ENCODE results near the gene WDPCP. TPM values are rescaled to one million over a fixed set of nuclear protein-coding genes. Genes with fewer than 3 reads are reported as not detected.

The WDPCP gene
- total and polyA plus RNA-seq, 10 of the 15 experiments (the other 5 are each of a cell fraction or from before 2014, with no cell fraction given): 2.1 to 7.9 (median 4.6) TPM

DNA sequence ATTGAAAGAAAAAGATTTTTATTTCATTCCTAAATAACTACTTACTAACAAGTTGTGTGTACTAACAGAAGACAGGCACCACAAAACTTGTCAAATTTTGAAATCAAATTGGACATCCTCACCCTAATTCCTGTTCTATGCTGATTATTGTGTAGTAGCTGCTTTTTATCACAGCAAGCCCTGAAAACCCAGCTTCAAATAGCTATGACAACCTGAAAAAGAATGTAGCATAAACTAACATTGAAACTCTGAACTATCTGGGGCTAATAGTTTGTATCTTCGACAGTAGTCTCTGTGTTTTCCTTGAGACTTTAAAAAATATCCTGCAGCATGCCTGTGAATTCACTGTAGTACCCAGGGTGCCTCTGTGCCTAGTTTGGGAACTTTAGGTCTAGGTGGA lies 122.6 kb downstream of the WDPCP start:
- ChIA-PET RAD21 (ENCODE audit: unreplicated experiment) (no interaction called here), CTCF (no interaction called here), SMC1A (ENCODE audit: uncharacterized antibody, unreplicated experiment) (interaction anchor here (0.6 to 0.7 kb wide), 2 partner anchors 18 to 342 kb away, joined by 3 read pairs; no protein-coding TSS in a partner anchor), POLR2A (no interaction called here)
- Histone ChIP-seq H2AFZ (ENCODE audit: control insufficient read depth, low read depth, low read length) (no peak overlapping the region), H3K4me1 (ENCODE audit: control insufficient read depth, insufficient read depth, low read length) (no peaks in the 10 kb centered on the region), H4K20me1 (ENCODE audit: control insufficient read depth, insufficient read depth) (no peaks in the 10 kb centered on the region), H3K27ac (ENCODE audit: control insufficient read depth, insufficient read depth) (no peak overlapping the region), H3K9me3 (replicated peaks; ENCODE audit: control insufficient read depth, insufficient read depth, low read length) (peaks cover 1% of the 10 kb centered on the region; the same call in 1 of the 3 replicates), H3K9ac (ENCODE audit: control insufficient read depth, insufficient read depth, low read length) (no peak overlapping the region), H3K27me3 (replicated peaks in 1 of 2; ENCODE audit: control insufficient read depth in 2 of 2, insufficient read depth in 2 of 2, low read length in 1 of 2) (no peaks in the 10 kb centered on the region), H3K36me3 (ENCODE audit: control insufficient read depth in 2 of 2, insufficient read depth in 2 of 2, low read length in 1 of 2) (no peaks in the 10 kb centered on the region), H3K79me2 (ENCODE audit: control insufficient read depth, insufficient read depth, low read length) (no peaks in the 10 kb centered on the region), H3K4me3 (no peak overlapping the region), H3K4me2 (ENCODE audit: control insufficient read depth, insufficient read depth) (no peak overlapping the region)
- intact Hi-C loops (cut with micrococcal nuclease; ENCODE audit: unreplicated experiment): no loop called here
- ATAC-seq: no peak
- TF ChIP-seq EZH2 (IDR thresholded peaks at IDR 0.05; ENCODE audit: borderline replicate concordance, control insufficient read depth, low read depth, low read length) (no peak), IKZF2 (IDR thresholded peaks at IDR 0.05) (no peak), CBFB (IDR thresholded peaks at IDR 0.05; ENCODE audit: low read depth) (no peak)
- no TSS peak for BruUV-seq (replicated peaks)
- FAIRE-seq: no peak
- DNase-seq (ENCODE audit: low read depth, low spot score): no peak
- in situ Hi-C loops (cut with MboI): no loop called here
- WGBS (ENCODE audit: insufficient coverage, insufficient replicate concordance, low lambda C conversion rate, missing lambda C conversion rate): 90% methylated on average over 1 of the region's 1 CpG

DNA sequence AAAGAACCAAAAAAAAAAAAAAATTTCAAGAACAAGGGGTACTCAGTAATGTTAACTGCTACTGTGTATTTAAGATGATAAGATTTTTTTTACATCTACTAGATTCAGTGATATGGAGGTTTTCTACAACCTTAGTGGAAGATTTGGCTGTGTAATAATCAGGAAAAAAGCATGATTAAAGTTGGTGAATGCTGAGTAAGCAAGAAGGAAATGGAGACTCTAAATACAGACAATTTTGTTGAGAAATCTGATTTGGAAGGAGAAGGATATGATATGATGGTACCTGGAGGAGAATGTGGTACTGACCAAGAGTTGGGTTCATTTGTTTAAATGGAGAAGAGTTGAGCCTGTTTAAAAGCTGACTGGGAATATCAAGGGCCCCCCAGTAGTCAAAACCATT lies 125.1 kb downstream of the WDPCP start:
- no peaks in the 10 kb centered on the region for H3K79me2 ChIP-seq (ENCODE audit: control insufficient read depth, insufficient read depth, low read length)
- no peaks in the 10 kb centered on the region; a peak in 1 of 4 replicates for H3K36me3 ChIP-seq (ENCODE audit: control insufficient read depth in 2 of 2, insufficient read depth in 2 of 2, low read length in 1 of 2)
- H3K4me3 ChIP-seq: no peak overlapping the region
- H3K27me3 ChIP-seq (replicated peaks in 1 of 2; ENCODE audit: control insufficient read depth in 2 of 2, insufficient read depth in 2 of 2, low read length in 1 of 2): no peaks in the 10 kb centered on the region
- POLR2A ChIA-PET: no interaction called here
- FAIRE-seq (no peak), ATAC-seq (no peak), DNase-seq (ENCODE audit: low read depth, low spot score) (no peak)
- CTCF ChIA-PET: interaction anchor here (1.6 kb wide), 1 partner anchor 24 kb away, joined by 6 read pairs; no protein-coding TSS in a partner anchor
- BruUV-seq (replicated peaks): no TSS peak
- intact Hi-C loops (cut with micrococcal nuclease; ENCODE audit: unreplicated experiment): no loop called here
- no peaks in the 10 kb centered on the region for H3K4me1 ChIP-seq (ENCODE audit: control insufficient read depth, insufficient read depth, low read length)
- no peak overlapping the region for H3K4me2 ChIP-seq (ENCODE audit: control insufficient read depth, insufficient read depth)
- H4K20me1 ChIP-seq (ENCODE audit: control insufficient read depth, insufficient read depth): no peaks in the 10 kb centered on the region
- in situ Hi-C loops (cut with MboI): no loop called here
- RAD21 ChIA-PET (ENCODE audit: unreplicated experiment): no interaction called here
- TF ChIP-seq IKZF1 (conservative IDR thresholded peaks at IDR 0.05) (no peak), RB1 (IDR thresholded peaks at IDR 0.05; ENCODE audit: borderline replicate concordance) (no peak), ZBTB11 (CRISPR knock-in tag; IDR thresholded peaks at IDR 0.05) (no peak), KAT2A (conservative IDR thresholded peaks at IDR 0.05; ENCODE audit: control insufficient read depth, low read depth, low read length) (no peak), BMI1 (IDR thresholded peaks at IDR 0.05; ENCODE audit: borderline replicate concordance) (no peak)
- TF ChIP-seq, protein P1, sequence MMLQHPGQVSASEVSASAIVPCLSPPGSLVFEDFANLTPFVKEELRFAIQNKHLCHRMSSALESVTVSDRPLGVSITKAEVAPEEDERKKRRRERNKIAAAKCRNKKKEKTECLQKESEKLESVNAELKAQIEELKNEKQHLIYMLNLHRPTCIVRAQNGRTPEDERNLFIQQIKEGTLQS (IDR thresholded peaks at IDR 0.05; ENCODE audit: borderline replicate concordance, extremely low read depth, low read depth, low read length): no peak
- H3K27ac ChIP-seq (ENCODE audit: control insufficient read depth, insufficient read depth): no peak overlapping the region
- H3K9ac ChIP-seq (ENCODE audit: control insufficient read depth, insufficient read depth, low read length): no peak overlapping the region
- SMC1A ChIA-PET (ENCODE audit: uncharacterized antibody, unreplicated experiment): no interaction called here
- H2AFZ ChIP-seq (ENCODE audit: control insufficient read depth, low read depth, low read length): no peak overlapping the region
- H3K9me3 ChIP-seq (replicated peaks; ENCODE audit: control insufficient read depth, insufficient read depth, low read length): peaks cover 1% of the 10 kb centered on the region; the same call in 1 of the 3 replicates
